ENCODE results near the gene TMPRSS2.

Gene TMPRSS2

GRCh38 chr21:41507521-41508414 is at the start of gene TMPRSS2:
Gene TMPRSS2, minus strand, starts transcription at chr21:41508158. Its CDS starts 10,025 bp downstream, at chr21:41498133.
- Histone ChIP-seq H3K9ac (ENCODE audit: low read length) (peak within 1 kb of the TSS; percentile 32), H3K9me3 (ENCODE audit: control insufficient read depth, insufficient read depth, low read depth, low read length) (no peaks in the 10 kb centered on the region), H3K4me1 (ENCODE audit: control insufficient read depth, insufficient read depth, low read length) (peaks cover 16% of the 10 kb centered on the region), H3K27ac (ENCODE audit: low read depth, low read length) (no peak within 1 kb of the TSS), H3K36me3 (ENCODE audit: control insufficient read depth, insufficient read depth, low read length) (no peaks in the 10 kb centered on the region), H3K27me3 (ENCODE audit: control insufficient read depth, insufficient read depth, low read length) (peaks cover 59% of the 10 kb centered on the region), H3K4me3 (ENCODE audit: low read depth, low read length) (peak within 1 kb of the TSS; percentile 85)

GRCh38 chr21:41555057-41555456 is 47.1 kb upstream of the TMPRSS2 start:
- no peaks in the 10 kb centered on the region for H3K36me3 ChIP-seq (ENCODE audit: control insufficient read depth, insufficient read depth, low read length)
- no peaks in the 10 kb centered on the region for H3K9me3 ChIP-seq (ENCODE audit: control insufficient read depth, insufficient read depth, low read depth, low read length)
- no peak overlapping the region for H3K27ac ChIP-seq (ENCODE audit: low read depth, low read length)
- H3K27me3 ChIP-seq (ENCODE audit: control insufficient read depth, insufficient read depth, low read length): no peaks in the 10 kb centered on the region
- no peaks in the 10 kb centered on the region for H3K4me1 ChIP-seq (ENCODE audit: control insufficient read depth, insufficient read depth, low read length)
- H3K4me3 ChIP-seq (ENCODE audit: low read depth, low read length): no peak overlapping the region
- H3K9ac ChIP-seq (ENCODE audit: low read length): no peak overlapping the region

- Histone ChIP-seq H3K27me3 (ENCODE audit: control insufficient read depth, insufficient read depth, low read length) (no peaks in the 10 kb centered on the region), H3K36me3 (ENCODE audit: control insufficient read depth, insufficient read depth, low read length) (no peaks in the 10 kb centered on the region), H3K4me3 (ENCODE audit: low read depth, low read length) (no peak overlapping the region), H3K9ac (ENCODE audit: low read length) (no peak overlapping the region), H3K4me1 (ENCODE audit: control insufficient read depth, insufficient read depth, low read length) (no peaks in the 10 kb centered on the region), H3K9me3 (ENCODE audit: control insufficient read depth, insufficient read depth, low read depth, low read length) (no peaks in the 10 kb centered on the region), H3K27ac (ENCODE audit: low read depth, low read length) (no peak overlapping the region)
These were observed 44.3 kb upstream of the TMPRSS2 start for GRCh38 chr21:41552254-41552653.

- Histone ChIP-seq H3K9me3 (ENCODE audit: control insufficient read depth, insufficient read depth, low read depth, low read length) (no peaks in the 10 kb centered on the region), H3K27ac (ENCODE audit: low read depth, low read length) (no peak overlapping the region), H3K4me3 (ENCODE audit: low read depth, low read length) (no peak overlapping the region), H3K27me3 (ENCODE audit: control insufficient read depth, insufficient read depth, low read length) (no peaks in the 10 kb centered on the region), H3K9ac (ENCODE audit: low read length) (no peak overlapping the region), H3K4me1 (ENCODE audit: control insufficient read depth, insufficient read depth, low read length) (no peaks in the 10 kb centered on the region), H3K36me3 (ENCODE audit: control insufficient read depth, insufficient read depth, low read length) (no peaks in the 10 kb centered on the region)
These were observed 40.8 kb upstream of the TMPRSS2 start for GRCh38 chr21:41548781-41549180.

GRCh38 chr21:41547111-41547510 is 39.2 kb upstream of the TMPRSS2 start:
- H3K4me1 ChIP-seq (ENCODE audit: control insufficient read depth, insufficient read depth, low read length): no peaks in the 10 kb centered on the region
- no peak overlapping the region for H3K27ac ChIP-seq (ENCODE audit: low read depth, low read length)
- H3K9ac ChIP-seq (ENCODE audit: low read length): no peak overlapping the region
- no peaks in the 10 kb centered on the region for H3K36me3 ChIP-seq (ENCODE audit: control insufficient read depth, insufficient read depth, low read length)
- no peak overlapping the region for H3K4me3 ChIP-seq (ENCODE audit: low read depth, low read length)
- H3K27me3 ChIP-seq (ENCODE audit: control insufficient read depth, insufficient read depth, low read length): no peaks in the 10 kb centered on the region
- no peaks in the 10 kb centered on the region for H3K9me3 ChIP-seq (ENCODE audit: control insufficient read depth, insufficient read depth, low read depth, low read length)

GRCh38 chr21:41545500-41546359 is 37.8 kb upstream of the TMPRSS2 start:
- H3K4me1 ChIP-seq (ENCODE audit: control insufficient read depth, insufficient read depth, low read length): no peaks in the 10 kb centered on the region
- H3K36me3 ChIP-seq (ENCODE audit: control insufficient read depth, insufficient read depth, low read length): no peaks in the 10 kb centered on the region
- H3K27me3 ChIP-seq (ENCODE audit: control insufficient read depth, insufficient read depth, low read length): no peaks in the 10 kb centered on the region
- no peak overlapping the region for H3K4me3 ChIP-seq (ENCODE audit: low read depth, low read length)
- no peak overlapping the region for H3K27ac ChIP-seq (ENCODE audit: low read depth, low read length)
- H3K9me3 ChIP-seq (ENCODE audit: control insufficient read depth, insufficient read depth, low read depth, low read length): no peaks in the 10 kb centered on the region
- no peak overlapping the region for H3K9ac ChIP-seq (ENCODE audit: low read length)

- no peaks in the 10 kb centered on the region for H3K4me1 ChIP-seq (ENCODE audit: control insufficient read depth, insufficient read depth, low read length)
These were observed 34.8 kb upstream of the TMPRSS2 start for GRCh38 chr21:41542727-41543126.

GRCh38 chr21:41537356-41537755 is 29.4 kb upstream of the TMPRSS2 start:
- Histone ChIP-seq H3K27me3 (ENCODE audit: control insufficient read depth, insufficient read depth, low read length) (no peaks in the 10 kb centered on the region), H3K4me1 (ENCODE audit: control insufficient read depth, insufficient read depth, low read length) (no peaks in the 10 kb centered on the region; the same call in 1 of the 2 replicates), H3K36me3 (ENCODE audit: control insufficient read depth, insufficient read depth, low read length) (no peaks in the 10 kb centered on the region), H3K9ac (ENCODE audit: low read length) (no peak overlapping the region), H3K4me3 (ENCODE audit: low read depth, low read length) (no peak overlapping the region), H3K27ac (ENCODE audit: low read depth, low read length) (no peak overlapping the region), H3K9me3 (ENCODE audit: control insufficient read depth, insufficient read depth, low read depth, low read length) (0 out of 2 replicates have a peak, but pooled peaks cover 3% of the 10 kb centered on the region)

More at GRCh38 chr21:41542727-41543126, 34.8 kb upstream of the TMPRSS2 start:
- H3K9me3 ChIP-seq (ENCODE audit: control insufficient read depth, insufficient read depth, low read depth, low read length): no peaks in the 10 kb centered on the region
- no peaks in the 10 kb centered on the region for H3K27me3 ChIP-seq (ENCODE audit: control insufficient read depth, insufficient read depth, low read length)
- H3K27ac ChIP-seq (ENCODE audit: low read depth, low read length): no peak overlapping the region
- H3K36me3 ChIP-seq (ENCODE audit: control insufficient read depth, insufficient read depth, low read length): no peaks in the 10 kb centered on the region
- H3K4me3 ChIP-seq (ENCODE audit: low read depth, low read length): no peak overlapping the region
- H3K9ac ChIP-seq (ENCODE audit: low read length): no peak overlapping the region

- H3K27me3 ChIP-seq (ENCODE audit: control insufficient read depth, insufficient read depth, low read length): no peaks in the 10 kb centered on the region
- no peak overlapping the region for H3K4me3 ChIP-seq (ENCODE audit: low read depth, low read length)
- no peak overlapping the region for H3K27ac ChIP-seq (ENCODE audit: low read depth, low read length)
- H3K36me3 ChIP-seq (ENCODE audit: control insufficient read depth, insufficient read depth, low read length): no peaks in the 10 kb centered on the region
- H3K9ac ChIP-seq (ENCODE audit: low read length): no peak overlapping the region
- no peaks in the 10 kb centered on the region; the same call in 1 of the 2 replicates for H3K4me1 ChIP-seq (ENCODE audit: control insufficient read depth, insufficient read depth, low read length)
- 0 out of 2 replicates have a peak, but pooled peaks cover 3% of the 10 kb centered on the region for H3K9me3 ChIP-seq (ENCODE audit: control insufficient read depth, insufficient read depth, low read depth, low read length)
These were observed 28.8 kb upstream of the TMPRSS2 start for GRCh38 chr21:41536827-41537103.

- Histone ChIP-seq H3K9ac (ENCODE audit: low read length) (no peak overlapping the region), H3K9me3 (ENCODE audit: control insufficient read depth, insufficient read depth, low read depth, low read length) (0 out of 2 replicates have a peak, but pooled peaks cover 3% of the 10 kb centered on the region), H3K36me3 (ENCODE audit: control insufficient read depth, insufficient read depth, low read length) (no peaks in the 10 kb centered on the region), H3K27ac (ENCODE audit: low read depth, low read length) (no peak overlapping the region), H3K27me3 (ENCODE audit: control insufficient read depth, insufficient read depth, low read length) (no peaks in the 10 kb centered on the region), H3K4me1 (ENCODE audit: control insufficient read depth, insufficient read depth, low read length) (no peaks in the 10 kb centered on the region; the same call in 1 of the 2 replicates), H3K4me3 (ENCODE audit: low read depth, low read length) (no peak overlapping the region)
These were observed 28.3 kb upstream of the TMPRSS2 start for GRCh38 chr21:41536076-41536826.
